ENCODE measurements around the gene MMP20.
A peak's percentile ranks its signal among the peaks of the same experiment; 100 is the strongest.

The MMP20 gene

DNA sequence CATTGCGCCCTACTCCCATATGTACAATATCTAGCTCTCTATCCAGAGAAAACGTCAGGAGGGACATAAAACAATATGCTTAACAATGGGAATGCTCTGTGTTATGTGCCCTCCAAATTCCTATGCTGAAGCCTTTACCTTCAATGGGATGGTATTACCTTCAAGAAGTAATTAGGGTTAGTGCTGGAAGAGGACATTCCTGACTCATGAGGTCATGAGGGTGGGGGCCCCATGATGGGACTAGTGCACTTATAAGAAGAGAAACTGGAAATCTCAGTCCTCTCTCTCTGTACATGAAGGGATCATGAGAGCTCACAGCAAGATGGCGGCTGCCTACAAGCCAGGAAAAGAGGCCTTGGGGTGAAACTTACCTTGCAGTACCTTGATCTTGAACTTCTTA lies 20.3 kb downstream of the MMP20 start:
- no peak for TF ChIP-seq CTCF (conservative IDR thresholded peaks at IDR 0.05; ENCODE audit: low read length)
- H3K4me3 ChIP-seq (ENCODE audit: low read length), result no peak overlapping the region
- DNase-seq (ENCODE audit: low read depth), result no peak

DNA sequence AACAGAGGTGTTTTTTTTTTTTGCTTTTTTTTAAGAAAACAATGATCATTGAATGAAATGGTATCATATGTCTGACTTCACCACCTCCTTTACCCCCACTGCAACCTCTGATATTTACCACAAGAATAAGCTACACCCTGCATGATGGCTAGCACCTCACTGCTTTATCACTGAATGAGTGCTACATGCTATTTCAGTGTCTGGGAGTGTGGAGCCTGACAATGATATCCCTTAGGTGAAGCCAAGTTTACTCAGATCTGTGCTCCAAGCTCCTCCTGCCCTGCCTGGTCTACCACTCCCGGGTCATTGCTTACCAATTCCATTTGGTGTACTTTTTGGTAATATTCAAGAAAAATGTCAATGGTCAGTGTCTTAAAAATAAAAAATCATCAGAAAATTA lies 21.1 kb downstream of the MMP20 start:
- no peak for TF ChIP-seq CTCF (conservative IDR thresholded peaks at IDR 0.05; ENCODE audit: low read length)
- no peak overlapping the region for H3K4me3 ChIP-seq (ENCODE audit: low read length)
- DNase-seq (ENCODE audit: low read depth), result no peak

DNA sequence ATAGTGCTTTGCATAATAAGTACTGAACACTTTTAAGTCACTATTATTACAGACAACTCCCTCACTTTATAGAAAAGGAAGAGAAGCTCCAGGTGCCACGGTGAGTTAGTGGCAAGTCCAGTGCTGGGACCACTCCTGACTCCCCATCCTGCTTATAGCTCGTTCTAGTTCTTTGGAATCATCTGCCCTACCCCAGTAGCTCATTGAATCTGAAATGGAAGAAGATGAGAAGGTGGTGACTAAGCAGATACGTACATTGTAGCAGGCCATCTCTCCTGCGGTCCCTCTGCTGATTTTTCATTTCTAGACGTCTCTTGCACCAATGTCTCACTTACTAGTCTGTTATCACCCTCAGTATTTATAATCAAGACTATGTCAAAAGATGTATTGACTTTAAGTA lies 21.6 kb downstream of the MMP20 start:
- no peak for TF ChIP-seq CTCF (conservative IDR thresholded peaks at IDR 0.05; ENCODE audit: low read length)
- DNase-seq (ENCODE audit: low read depth), result no peak
- no peak overlapping the region for H3K4me3 ChIP-seq (ENCODE audit: low read length)

- DNase-seq (ENCODE audit: low read depth), result peak; percentile 75
- H3K4me3 ChIP-seq (ENCODE audit: low read length), result no peak overlapping the region
- no peak for TF ChIP-seq CTCF (conservative IDR thresholded peaks at IDR 0.05; ENCODE audit: low read length)
Observed at GRCh38 chr11:102603091-102603490, 22.0 kb downstream of the MMP20 start.

- DNase-seq (ENCODE audit: low read depth), result no peak
- H3K4me3 ChIP-seq (ENCODE audit: low read length), result no peak overlapping the region
- no peak for TF ChIP-seq CTCF (conservative IDR thresholded peaks at IDR 0.05; ENCODE audit: low read length)
Observed at GRCh38 chr11:102600666-102601065, 24.5 kb downstream of the MMP20 start.

- no peak for TF ChIP-seq CTCF (conservative IDR thresholded peaks at IDR 0.05; ENCODE audit: low read length)
- peak; percentile 80 for DNase-seq (ENCODE audit: low read depth)
Observed at GRCh38 chr11:102599642-102600261, 25.4 kb downstream of the MMP20 start.

GRCh38 chr11:102598272-102598671 lies 26.9 kb downstream of the MMP20 start:
- no peak overlapping the region for H3K4me3 ChIP-seq (ENCODE audit: low read length)
- no peak for DNase-seq (ENCODE audit: low read depth)
- TF ChIP-seq CTCF (conservative IDR thresholded peaks at IDR 0.05; ENCODE audit: low read length), result no peak

More at GRCh38 chr11:102599642-102600261, 25.4 kb downstream of the MMP20 start:
- no peak overlapping the region for H3K4me3 ChIP-seq (ENCODE audit: low read length)

All from AG10803 (cell line).